Activated CD4-positive, alpha-beta T cell treated with anti-CD3 and anti-CD28 coated beads, Interleukin-10, Interleukin-2, amounts not matched to agents 100 ng/mL and 50 ng/mL, durations not matched to agents 16 hours and 8 hours (primary cell): ENCODE measurements around the gene SARS1.
A peak's percentile ranks its signal among the peaks of the same experiment; 100 is the strongest.
"Not testable (repeated sequence)": the region's sequence is repeated elsewhere in the genome, so short reads cannot be mapped to it uniquely, and the experiment has no call there.

ENCODE experiments used
- DNase-seq: peaks from one replicate; pipeline ENCODE4 v3.0.0-alpha.2; 2020

The SARS1 gene

DNA sequence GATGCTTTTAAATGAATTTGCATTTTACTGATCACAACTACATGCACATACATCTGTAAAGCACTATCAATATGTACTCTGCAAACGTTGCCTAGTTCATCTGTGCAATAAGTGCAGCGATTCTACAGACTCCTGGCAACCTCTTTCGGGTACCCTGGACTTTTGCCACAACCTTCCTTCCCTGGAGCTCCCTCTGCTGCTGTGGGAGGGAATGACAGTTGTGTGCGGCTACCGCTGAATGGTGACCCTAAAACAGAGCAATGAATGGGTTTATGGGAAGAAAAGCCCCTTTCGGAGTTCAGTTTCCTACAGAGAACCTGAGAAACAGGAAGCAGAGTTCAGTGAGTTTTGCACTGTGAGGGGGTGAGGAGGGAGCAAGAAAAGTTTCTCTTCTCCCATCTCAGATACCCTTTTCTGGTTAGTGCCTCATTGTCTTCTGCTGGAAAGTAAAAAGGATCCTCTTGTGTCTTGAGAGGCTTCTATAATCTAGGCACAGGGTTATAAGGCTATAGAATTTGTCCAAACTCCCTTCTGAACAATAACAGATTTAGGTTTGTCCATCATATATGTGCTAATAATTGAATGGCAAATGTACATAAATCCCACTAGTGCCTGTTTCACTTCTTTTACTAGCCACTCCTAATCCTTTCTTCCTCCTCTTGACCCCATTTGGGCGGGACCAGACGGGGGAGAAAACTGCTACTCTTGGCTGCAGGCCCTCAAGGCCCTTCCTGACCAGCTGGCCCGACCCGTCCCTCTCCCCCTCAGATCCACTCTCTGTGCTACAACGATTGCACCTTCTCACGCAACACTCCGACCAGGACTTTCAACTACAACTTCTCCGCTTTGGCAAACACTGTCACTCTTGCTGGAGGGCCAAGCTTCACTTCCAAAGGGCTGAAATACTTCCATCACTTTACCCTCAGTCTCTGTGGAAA lies 19.8 kb upstream of the SARS1 start:
- peak; percentile 78 for DNase-seq

DNA sequence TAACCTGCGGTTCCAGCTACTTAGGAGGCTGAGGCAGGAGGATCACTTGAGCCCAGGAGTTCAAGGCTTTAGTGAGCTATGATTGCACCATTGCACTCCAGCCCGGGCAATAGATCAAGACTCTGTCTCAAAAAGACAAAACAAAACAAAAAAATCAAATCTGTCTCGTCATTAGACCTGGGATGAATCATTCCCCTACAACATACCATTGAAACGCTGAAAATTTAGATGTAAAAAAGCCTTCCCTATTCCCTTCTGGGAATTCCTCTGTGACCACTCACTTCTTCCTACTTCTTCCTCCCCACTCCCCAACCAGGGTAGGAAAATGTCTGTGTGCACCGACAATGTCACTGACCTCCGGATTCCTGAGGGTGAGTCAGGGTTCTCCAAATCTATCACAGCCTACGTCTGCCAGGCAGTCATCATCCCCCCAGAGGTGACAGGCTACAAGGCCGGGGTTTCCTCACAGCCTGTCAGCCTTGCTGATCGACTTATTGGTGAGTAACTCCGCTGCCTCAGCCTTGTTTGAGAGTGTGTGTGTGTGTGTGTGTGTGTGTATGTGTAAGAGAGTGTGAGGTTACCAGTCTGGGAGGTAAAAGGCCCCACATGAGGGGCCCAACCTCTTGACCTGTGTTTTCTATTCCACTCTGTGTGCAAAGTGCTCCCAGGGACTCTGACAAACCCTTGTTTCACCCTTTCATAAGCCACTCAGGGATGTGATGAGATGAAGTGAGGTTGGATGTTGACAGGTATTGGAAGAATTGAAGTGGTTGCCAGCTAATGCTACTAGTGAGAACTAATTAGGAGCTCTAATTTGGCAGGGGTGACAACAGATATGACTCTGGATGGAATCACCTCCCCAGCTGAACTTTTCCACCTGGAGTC lies 16.3 kb upstream of the SARS1 start:
- peak; percentile 59 for DNase-seq

DNA sequence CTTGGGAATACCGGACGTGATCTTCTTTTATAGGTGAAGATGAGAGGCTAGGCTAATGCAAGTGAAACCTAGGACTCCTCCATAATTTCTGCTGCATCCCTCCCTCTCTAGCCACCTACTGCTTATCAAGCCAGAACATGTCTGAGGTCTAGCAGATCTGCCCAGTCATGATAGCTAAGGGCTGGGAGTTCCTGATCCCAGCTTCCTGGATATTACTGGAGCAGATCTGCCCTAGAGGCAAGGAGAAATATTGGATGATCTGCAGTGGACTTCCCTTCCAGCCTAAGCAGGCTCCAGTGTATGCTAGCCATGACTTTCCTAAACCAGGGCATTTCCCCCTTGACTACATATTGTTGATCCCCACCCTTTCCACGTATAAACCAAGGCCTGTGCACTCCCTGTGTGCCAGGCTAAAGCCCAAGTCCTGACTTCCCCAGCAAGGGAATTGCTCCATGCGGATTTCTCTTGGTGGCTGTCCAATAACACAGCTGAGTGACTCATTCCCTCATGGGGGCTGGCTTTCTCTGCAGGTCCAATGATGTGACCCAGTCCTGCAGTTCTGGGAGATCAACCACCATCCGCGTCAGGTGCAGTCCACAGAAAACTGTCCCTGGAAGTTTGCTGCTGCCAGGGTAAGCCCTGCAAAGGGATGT lies 15.5 kb upstream of the SARS1 start:
- DNase-seq = no peak

DNA sequence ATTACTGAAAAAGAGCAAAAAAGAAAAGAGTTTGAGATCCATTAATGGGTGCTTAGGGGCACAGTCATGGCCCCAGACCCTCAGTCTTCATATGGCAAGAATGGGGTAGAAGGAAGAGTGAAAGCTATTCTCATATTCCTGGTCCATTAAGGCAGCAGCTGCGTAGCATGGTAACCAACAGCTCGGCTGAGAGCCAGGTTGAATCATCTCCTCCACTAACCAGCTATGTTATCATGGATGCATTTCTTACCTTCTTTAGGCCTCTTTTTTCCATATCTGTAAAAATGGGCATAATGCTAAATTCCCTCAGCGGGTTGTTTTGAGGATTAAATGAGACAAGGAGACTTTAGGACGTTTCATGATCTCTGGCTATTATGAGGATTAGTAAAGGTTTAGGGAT lies 15.0 kb upstream of the SARS1 start:
- no peak for DNase-seq

DNA sequence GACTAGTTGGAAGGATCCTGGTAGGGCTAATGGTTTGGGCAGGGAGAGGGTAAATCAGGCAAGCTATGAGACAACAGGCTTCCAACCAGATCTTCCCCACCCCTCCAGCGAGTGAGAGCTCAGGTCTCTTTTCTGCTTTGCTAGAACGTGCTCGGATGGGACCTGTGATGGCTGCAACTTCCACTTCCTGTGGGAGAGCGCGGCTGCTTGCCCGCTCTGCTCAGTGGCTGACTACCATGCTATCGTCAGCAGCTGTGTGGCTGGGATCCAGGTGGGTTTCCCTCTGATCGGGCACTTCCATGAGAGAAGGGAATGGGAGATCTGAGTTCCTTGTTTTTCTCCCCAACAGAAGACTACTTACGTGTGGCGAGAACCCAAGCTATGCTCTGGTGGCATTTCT lies 14.0 kb upstream of the SARS1 start:
- peak; percentile 18 for DNase-seq

DNA sequence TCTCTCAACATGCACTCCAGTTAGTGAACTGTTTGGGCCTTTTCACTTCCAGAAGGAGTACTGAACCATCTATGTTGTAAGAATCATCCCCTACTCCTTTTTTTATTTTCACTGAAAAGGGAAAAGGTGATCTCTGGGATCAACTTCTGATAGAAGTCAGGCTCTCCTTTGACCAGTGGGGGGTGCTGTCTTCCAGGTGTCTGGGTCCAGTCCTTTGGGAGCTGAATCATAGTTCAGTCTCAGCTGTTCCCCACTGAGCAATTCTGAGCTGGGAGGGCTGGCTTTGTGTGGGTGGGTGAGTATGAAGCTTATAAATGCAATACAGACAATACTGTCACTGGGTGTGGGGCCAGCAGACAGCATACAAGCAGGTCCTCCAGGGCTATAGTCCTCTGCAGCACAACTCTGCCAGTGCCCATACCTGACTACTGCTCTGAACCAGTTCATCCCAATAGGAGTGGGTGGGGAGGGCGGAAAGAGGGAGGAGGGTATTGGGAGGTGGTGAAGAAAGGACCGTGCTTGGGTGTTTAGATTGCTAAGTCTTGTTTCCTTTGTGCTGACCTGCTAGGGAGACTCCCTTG lies 12.5 kb upstream of the SARS1 start:
- DNase-seq = peak; percentile 66

DNA sequence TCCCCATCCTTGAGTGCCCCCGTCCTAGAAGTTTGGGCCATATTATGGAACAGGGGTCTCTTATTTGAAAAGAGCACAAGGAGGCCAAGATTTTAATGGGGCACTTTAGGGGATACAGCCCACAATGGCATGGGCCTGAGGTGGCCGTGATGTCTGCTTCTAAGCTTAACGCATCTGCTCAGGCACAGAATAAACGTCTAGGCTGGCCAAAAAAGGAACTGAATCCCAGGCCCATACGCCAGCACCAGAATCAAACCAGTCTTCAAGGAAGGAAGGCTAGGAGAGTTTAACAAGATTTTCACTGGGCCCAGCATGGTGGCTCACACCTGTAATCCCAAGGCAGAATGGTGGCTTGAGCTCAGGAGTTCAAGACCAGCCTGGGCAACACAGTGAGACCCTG lies 9.2 kb upstream of the SARS1 start:
- no peak for DNase-seq

DNA sequence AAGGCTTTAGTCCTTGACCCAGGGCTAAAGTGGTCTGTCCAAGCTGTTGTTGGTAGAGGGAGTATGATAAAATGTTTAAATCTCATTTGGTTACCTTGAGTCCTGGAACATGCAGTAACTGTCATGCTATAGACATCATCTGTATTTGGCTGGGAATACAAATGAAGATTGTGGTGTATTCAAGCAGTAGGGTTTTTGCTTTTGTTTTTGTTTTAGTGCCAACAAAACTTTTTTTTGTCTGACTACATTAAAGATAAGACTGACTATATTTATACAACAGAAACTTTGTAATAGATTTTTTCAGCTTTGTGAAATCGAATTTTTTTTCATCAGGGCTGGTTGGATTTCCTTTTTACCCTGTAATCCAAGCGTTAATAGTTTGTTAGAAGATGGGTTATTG lies 7.4 kb upstream of the SARS1 start:
- no peak for DNase-seq

DNA sequence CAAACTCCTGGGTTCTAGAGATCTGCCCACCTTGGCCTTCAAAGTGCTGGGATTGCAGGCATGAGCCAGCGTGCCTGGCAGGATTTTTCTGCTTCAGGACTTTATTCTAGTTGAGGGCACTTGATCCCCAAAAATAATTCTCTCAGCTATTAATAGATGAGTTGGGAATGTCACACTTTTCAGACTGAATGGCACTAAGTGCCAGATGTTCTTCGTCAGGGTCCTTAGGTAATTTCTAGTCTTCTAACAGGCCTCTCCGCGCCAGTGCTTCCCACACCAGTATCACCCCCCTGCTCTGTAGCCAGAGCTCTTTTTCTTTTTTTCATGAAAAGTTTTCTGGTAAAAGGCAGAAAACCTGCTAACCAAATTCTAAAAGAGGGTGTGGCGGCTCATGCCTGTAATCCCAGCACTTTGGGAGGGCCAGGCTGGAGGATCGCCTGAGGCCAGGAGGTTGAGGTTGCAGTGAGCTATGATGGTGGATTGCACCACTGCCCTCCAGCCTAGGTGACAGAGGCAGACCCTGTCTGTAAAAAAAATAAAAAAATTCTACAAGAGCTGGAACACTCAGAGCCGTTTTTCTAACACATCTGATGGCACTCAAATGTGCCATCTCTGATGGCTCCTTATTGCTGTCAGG lies 6.1 kb upstream of the SARS1 start:
- DNase-seq = no peak

DNA sequence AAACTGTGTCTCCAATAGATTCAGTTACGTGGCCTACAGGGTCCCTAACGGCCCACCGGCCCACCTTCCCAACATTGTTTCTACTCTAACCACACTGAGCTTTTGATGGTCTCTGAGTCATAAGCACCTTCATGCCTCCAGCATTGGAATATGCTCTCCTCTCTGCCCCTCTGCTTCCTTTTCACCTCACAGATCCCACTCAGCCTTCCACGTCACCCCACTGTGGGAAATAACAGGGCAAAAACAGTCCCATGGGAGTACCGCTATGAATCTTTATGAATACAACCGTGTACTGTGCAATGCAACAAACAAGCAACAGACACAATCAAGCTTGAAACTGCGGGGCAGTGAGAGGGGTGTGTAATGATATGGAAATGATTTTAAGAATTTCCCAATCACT lies 5.3 kb upstream of the SARS1 start:
- no peak for DNase-seq

DNA sequence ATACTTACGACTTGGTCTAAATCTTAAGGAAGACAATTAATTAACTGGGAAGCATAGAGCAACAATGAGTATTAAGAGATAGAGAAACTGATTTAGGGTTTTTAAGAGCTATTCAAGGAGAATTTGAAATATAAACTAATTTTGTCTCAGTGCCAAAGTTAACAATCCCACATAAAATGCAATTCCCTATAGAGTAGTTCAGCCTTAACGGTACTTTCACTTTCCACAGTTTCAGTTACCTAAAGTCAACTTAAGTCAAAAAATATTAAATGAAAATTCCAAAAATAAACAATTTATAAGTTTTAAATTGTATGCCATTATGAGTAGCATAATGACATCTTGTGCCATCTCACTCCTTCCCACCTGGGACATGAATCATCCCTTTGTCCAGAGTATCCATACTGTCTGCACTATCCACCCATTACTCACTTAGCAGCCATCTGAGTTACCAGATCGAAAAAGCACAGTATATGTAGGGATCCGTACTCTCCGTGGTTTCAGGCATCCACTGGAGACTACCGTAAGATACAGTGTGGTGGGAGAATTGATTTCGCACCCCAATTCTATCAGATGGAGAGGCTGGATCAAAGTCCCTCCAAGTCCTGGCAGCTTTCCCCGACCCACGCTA lies 4.8 kb upstream of the SARS1 start:
- no peak for DNase-seq

DNA sequence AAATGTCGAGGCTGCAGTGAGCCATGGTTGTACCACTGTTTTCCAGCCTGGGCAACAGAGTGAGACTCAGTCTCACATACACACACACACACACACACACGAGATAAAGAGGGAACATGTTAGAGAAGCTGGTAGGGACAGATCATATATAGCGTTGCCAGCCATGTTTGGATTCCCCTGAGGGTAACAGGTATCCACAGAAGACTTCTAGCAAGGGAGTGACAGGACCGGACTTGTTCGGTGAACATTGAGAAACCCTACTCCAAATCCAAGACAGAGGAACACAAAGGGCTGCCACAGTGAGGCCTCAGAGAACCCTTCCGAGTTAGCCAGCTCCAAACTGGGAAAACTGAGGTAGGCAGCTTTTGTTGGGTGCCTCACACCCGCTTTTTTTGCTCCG lies 3.7 kb upstream of the SARS1 start:
- no peak for DNase-seq

DNA sequence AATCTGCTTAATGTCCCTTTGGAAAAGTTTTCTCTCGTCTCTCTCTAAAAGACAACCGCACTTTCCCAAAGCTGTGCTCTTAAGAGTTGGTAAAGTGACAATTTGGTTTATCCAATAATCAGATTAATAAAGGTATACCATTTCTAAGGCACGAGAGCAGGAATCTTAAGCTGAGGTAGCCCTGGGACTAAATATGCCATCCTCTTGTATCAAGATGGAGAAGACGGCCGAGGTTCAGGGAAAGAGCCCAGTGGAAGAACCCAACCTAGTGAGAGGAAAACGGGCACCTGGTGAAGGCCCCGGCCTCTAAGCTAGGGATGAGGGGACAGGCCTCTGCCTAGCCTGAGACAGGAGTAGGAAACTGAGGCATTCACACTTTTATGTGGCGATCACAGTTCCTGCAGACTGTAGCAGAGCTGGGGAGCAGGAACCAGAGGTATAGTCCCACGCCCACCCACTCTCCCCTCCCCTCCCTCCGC lies 334 bp upstream of the SARS1 start:
- no peak for DNase-seq

DNA sequence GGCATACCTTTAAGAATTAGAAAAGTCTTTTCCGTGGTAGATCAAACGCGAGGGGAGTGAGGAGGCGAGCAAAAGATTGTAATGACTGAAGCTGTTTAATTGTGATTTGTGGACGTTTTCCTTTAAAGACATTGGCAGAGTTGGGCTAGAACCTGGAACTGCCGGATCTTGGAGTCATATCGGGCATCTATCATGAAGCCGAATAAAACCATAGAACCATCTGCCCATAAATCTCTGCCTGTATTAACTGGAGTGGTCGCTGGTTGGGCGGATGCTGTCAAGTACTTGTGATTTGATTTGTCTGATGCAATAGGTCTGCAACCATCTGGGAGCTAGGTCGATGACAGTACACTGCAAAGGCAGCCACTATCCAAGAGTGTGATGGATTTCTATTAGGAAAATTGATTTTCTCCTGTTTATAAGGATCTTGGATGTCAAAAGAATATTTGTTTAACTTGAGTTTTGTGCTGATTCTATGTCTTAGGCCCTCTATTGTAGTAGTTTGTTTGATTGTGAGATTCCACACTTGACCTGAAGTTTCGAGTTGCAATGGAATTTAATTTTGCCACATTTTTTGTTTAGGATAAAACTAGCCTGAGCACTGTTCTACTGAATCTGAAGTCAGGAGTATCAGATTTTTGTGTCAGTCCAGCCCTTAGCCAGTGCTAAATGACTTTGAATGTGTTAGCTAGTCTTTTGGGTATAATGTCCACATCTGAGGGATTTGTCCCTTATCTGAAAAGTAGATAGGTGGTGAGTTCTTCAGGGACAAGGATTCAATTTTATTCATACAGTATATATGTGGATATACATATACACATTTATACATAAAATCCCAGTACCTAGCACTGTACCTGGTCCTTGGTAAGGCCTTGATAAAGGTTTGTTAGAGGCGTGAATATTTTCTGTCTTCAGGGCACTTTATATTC lies 1.2 kb downstream of the SARS1 start:
- peak; percentile 82 for DNase-seq

DNA sequence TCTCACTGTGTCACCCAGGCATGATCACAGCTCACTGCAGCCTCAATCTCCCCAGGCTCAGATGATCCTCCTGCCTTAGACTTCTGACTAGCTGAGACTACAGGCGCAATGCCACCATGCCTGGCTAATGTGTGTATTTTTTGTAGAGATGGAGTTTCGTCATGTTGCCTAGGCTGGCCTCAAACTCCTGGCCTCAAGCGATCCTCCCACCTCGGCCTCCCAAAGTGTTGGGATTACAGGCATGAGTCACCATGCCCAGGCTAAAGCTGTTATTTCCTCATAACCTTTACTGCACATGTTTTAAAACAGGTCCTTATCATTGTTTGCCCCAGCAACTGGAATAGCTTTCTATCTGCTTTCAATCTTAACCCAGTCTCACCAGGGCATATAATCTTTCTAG lies 2.9 kb downstream of the SARS1 start:
- no peak for DNase-seq

DNA sequence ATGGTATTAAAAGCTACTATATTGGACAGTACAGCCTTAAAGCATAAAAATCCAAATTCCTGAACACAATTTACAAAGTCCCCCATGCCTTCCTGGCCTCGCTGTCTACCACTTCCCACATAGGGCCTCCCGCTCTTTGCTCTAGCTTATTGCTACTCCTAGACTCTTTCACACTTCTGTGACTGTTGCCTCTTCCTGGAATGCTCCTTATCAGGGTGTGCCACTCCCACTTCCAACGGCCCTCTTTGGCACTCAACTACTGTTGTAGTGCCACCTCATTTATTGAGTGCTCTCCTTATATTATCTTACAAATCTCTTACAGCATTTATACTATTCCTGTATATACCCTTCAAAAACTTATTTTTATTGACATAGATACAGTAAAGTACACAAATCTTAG lies 4.8 kb downstream of the SARS1 start:
- no peak for DNase-seq

DNA sequence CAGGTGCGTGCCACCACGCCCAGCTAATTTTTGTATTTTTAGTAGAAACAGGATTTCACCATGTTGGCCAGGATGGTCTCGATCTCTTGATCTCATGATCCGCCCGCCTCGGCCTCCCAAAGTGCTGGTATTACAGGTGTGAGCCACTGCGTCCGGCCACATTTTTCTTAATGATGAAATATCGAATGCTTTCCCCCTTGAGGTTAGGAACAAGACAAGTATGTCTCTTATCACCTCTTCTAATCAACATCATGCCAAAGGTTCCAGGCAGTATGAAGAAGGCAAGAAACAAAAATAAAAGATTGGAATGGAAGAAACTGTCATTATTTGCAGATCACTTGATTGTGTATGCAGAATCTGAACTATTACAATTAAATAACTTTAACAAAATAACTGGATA lies 7.5 kb downstream of the SARS1 start:
- not testable (repeated sequence) for DNase-seq

DNA sequence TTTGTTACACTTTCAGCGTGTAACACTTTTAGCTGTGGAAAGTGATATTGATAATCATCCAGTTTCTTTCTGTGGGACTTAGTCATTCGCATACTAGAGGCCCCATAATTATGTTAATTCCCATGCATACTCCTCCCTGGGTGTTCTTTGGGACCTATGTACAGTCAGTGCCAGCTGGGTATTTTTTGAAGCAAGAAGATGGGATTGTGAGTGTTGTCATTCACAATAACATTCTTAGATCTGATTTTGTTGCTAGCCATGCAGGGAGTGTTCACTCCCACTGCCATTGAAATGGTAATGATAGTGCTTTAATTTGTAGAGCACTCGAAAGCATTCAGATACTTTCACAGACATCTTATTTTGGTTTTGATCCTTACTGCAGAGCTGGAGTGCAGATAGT lies 11.6 kb downstream of the SARS1 start:
- DNase-seq = no peak

DNA sequence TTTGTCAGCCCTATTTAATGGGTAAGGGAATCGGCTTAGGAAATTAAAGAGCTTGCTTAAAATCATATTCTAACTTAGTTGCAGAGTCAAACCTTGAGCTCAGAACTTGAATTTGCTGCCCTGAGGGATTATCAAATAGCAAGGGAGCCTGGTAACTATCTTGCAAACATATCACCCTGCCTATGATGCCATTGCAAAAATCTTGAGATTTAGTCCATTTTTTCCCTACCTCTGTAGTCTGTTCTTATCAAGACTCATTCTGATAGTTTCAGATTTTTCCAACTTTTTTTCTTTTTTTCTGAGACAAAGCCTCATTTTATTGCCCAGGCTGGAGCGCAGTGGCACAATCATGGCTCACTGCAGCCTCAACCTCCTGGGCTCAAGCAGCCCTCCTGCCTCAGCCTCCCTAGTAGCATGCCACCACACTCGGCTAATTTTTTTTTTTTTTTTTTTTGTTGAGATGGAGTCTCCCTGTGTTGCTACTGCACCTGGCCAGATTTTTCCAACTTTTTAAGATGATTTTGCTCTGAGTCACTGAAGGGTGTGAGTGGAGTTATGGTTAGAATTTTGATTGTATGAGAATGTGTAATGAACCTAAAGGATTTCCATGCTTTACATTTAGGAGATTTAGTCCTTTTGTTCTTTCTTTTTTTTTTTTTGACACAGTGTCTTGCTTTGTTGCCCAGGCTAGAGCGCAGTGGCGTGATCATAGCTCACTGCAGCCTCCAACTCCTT lies 12.2 kb downstream of the SARS1 start:
- DNase-seq = no peak

DNA sequence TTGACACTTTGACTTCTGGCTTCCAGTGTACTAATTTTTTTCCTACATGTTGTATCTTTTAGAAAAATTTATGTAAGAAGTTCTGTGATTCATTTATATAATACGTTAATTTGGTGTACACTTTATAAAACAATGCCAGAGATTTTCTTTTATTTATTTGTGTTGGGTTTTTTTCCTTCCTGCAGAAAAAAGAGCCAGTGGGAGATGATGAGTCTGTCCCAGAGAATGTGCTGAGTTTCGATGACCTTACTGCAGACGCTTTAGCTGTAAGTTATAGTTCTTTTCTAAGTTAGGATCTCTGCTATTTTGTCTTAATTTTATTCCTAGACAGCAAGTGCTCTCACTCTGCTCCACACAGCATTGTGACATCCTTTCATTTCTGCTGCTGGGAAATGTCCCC lies 14.4 kb downstream of the SARS1 start:
- no peak for DNase-seq
